ENCODE measurements around the gene BFSP1.

The BFSP1 gene

GRCh38 chr20:17466641-17467040 is 64.5 kb downstream of the BFSP1 start:
- H3K4me3 Mint-ChIP-seq, result no peak overlapping the region
- H3K9me3 Mint-ChIP-seq, result peaks cover 3% of the 10 kb centered on the region
- peaks cover 3% of the 10 kb centered on the region for H3K27me3 Mint-ChIP-seq (ENCODE audit: low read depth)
- no peak overlapping the region for H3K27ac Mint-ChIP-seq
- TF ChIP-seq CTCF (IDR thresholded peaks at IDR 0.05; ENCODE audit: unreplicated experiment in 3 of 3), result no peak
- no peaks in the 10 kb centered on the region for H3K36me3 Mint-ChIP-seq (ENCODE audit: low read depth)
- H3K4me1 Mint-ChIP-seq, result no peaks in the 10 kb centered on the region

- no peak for TF ChIP-seq CTCF (IDR thresholded peaks at IDR 0.05; ENCODE audit: unreplicated experiment in 3 of 3)
- Mint-ChIP-seq H3K9me3 (peaks cover 3% of the 10 kb centered on the region), H3K4me1 (no peaks in the 10 kb centered on the region), H3K4me3 (no peak overlapping the region), H3K36me3 (ENCODE audit: low read depth) (no peaks in the 10 kb centered on the region), H3K27me3 (ENCODE audit: low read depth) (peaks cover 3% of the 10 kb centered on the region), H3K27ac (no peak overlapping the region)
These were observed 65.9 kb downstream of the BFSP1 start for GRCh38 chr20:17465236-17465635.

- no peaks in the 10 kb centered on the region for H3K36me3 Mint-ChIP-seq (ENCODE audit: low read depth)
- peaks cover 3% of the 10 kb centered on the region for H3K9me3 Mint-ChIP-seq
- no peak overlapping the region for H3K4me3 Mint-ChIP-seq
- H3K27me3 Mint-ChIP-seq (ENCODE audit: low read depth), result peaks cover 3% of the 10 kb centered on the region
- H3K4me1 Mint-ChIP-seq, result no peaks in the 10 kb centered on the region
- H3K27ac Mint-ChIP-seq, result no peak overlapping the region
- TF ChIP-seq CTCF (IDR thresholded peaks at IDR 0.05; ENCODE audit: unreplicated experiment in 3 of 3), result no peak
These were observed 67.5 kb downstream of the BFSP1 start for GRCh38 chr20:17463711-17464110.

GRCh38 chr20:17461941-17462340 is 69.2 kb downstream of the BFSP1 start:
- Mint-ChIP-seq H3K9me3 (peaks cover 3% of the 10 kb centered on the region), H3K27ac (no peak overlapping the region), H3K4me3 (no peak overlapping the region), H3K27me3 (ENCODE audit: low read depth) (no peaks in the 10 kb centered on the region), H3K4me1 (no peaks in the 10 kb centered on the region), H3K36me3 (ENCODE audit: low read depth) (no peaks in the 10 kb centered on the region)
- no peak for TF ChIP-seq CTCF (IDR thresholded peaks at IDR 0.05; ENCODE audit: unreplicated experiment in 3 of 3)

GRCh38 chr20:17460119-17460518 is 71.1 kb downstream of the BFSP1 start:
- H3K27me3 Mint-ChIP-seq (ENCODE audit: low read depth), result no peaks in the 10 kb centered on the region

More at GRCh38 chr20:17460119-17460518, 71.1 kb downstream of the BFSP1 start:
- H3K27ac Mint-ChIP-seq, result no peak overlapping the region
- no peaks in the 10 kb centered on the region for H3K36me3 Mint-ChIP-seq (ENCODE audit: low read depth)
- TF ChIP-seq CTCF (IDR thresholded peaks at IDR 0.05; ENCODE audit: unreplicated experiment in 3 of 3), result no peak
- H3K4me3 Mint-ChIP-seq, result no peak overlapping the region
- peaks cover 7% of the 10 kb centered on the region for H3K4me1 Mint-ChIP-seq
- H3K9me3 Mint-ChIP-seq, result peaks cover 3% of the 10 kb centered on the region

Measured in nephron (organoid).